ENCODE measurements around the gene NME3.
"Not testable (repeated sequence)": the region's sequence is repeated elsewhere in the genome, so short reads cannot be mapped to it uniquely, and the experiment has no call there.

The NME3 gene

DNA sequence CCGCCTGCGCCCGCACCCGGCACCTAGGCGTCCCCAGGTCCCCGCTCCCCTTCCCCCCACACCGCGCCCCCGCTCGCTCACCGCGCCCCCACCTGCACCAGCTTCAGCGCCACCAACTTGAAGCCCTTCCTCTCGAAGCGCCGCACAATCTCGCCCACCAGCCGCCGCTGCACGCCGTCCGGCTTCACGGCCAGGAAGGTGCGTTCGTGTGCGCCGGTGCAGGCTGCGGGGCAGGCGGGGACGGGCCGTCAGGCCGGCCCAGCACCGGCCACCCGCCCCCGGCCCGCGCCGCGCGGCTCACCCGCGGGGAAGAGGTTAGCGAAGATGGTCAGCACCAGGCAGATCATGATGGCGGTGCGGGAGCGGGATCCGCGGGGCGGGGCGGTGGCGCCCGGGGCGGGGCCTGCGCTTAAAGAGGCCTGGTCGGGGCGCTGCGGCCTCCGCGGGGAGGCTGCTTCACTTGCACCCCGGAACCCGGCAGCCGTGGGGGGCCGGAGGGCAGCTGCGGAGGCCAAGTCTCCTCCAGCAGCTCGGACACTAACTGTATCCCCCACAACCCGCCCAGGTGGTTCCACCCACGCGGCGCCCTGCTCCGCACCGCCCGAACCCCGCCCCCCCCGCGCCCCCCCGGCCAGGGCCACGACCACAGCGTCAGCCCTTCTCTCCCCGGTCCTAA is at the start of gene NME3:
Gene NME3 (minus strand): TSS at position 356 of the 676 bp plus-strand sequence. CDS start 9 bp downstream, at position 347.
- peak; percentile 49 to 75 for DNase-seq

- no peak for DNase-seq
Observed at GRCh38 chr16:1820946-1821290, 49.6 kb upstream of the NME3 start.

- no peak for DNase-seq
Observed at GRCh38 chr16:1820096-1820945, 49.0 kb upstream of the NME3 start.

GRCh38 chr16:1819611-1820010 is 48.3 kb upstream of the NME3 start:
- no peak for DNase-seq

- DNase-seq = no peak
Observed at GRCh38 chr16:1818873-1819525, 47.7 kb upstream of the NME3 start.

GRCh38 chr16:1818204-1818872 is 47.0 kb upstream of the NME3 start:
- DNase-seq = no peak

- DNase-seq = no peak
Observed at GRCh38 chr16:1817716-1818115, 46.4 kb upstream of the NME3 start.

GRCh38 chr16:1817276-1817589 is 45.9 kb upstream of the NME3 start:
- no peak for DNase-seq

- no peak for DNase-seq
Observed at GRCh38 chr16:1816396-1817275, 45.3 kb upstream of the NME3 start.

DNA sequence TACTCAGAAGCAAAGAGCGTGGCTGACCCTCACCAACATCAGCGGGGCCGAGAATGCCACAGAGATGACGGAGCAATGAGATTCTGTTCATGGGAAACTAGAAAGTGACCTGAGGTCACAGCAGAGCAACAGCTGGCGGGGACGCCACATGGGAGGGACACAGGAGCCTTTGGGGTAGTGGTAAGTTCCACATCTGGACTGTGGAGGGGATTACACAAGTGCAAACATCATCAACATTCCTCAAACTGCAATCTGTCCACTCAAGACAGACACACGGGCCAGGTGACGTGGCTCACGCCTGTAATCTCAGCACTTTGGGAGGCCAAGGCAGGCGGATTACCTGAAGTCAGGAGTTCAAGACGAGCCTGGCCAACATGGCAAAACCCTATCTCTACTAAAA is 44.1 kb upstream of the NME3 start:
- DNase-seq = no peak

DNA sequence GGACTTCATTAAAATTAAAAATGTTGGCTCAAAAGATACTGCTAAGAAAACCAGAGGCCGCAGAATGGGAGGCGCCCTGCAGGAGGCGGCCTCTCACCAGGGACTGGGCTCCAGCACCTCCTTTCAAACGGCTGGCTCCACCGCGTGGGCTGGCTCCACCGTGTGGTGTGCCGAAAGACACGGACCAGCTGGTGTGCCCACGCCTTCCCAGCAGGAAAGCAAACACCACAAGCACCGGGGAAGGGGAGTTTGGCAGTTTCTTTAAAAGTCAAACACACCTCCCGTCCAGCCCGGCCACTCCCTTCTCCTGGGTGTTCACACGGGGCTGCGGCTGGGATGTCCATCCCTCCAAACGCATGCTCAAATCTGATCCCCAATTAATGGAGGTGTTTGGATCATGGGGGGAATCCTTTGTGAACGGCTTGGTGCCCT is 41.4 kb upstream of the NME3 start:
- DNase-seq = peak; percentile 56 to 65

DNA sequence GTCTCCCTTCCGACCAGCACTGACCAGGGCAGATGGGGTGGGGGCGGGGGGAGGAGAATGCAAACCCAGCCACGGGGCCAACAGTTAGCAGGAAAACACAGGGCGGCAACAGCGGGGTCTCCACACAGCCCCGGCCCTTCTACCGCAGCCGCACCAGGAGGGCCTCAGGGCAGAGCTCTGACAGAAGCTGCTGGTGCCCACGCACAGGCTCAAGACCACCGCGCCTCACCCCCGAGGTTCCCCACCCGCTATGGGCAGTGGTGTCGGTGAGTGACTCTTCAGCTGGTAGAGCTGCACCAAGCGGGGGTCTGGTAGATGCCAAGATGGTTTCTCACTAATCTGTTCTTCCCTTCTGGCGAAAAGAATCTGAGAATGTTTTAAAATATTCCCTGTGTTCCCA is 39.2 kb upstream of the NME3 start:
- no peak for DNase-seq

- DNase-seq = no peak
Observed at GRCh38 chr16:1810106-1810505, 38.8 kb upstream of the NME3 start.

DNA sequence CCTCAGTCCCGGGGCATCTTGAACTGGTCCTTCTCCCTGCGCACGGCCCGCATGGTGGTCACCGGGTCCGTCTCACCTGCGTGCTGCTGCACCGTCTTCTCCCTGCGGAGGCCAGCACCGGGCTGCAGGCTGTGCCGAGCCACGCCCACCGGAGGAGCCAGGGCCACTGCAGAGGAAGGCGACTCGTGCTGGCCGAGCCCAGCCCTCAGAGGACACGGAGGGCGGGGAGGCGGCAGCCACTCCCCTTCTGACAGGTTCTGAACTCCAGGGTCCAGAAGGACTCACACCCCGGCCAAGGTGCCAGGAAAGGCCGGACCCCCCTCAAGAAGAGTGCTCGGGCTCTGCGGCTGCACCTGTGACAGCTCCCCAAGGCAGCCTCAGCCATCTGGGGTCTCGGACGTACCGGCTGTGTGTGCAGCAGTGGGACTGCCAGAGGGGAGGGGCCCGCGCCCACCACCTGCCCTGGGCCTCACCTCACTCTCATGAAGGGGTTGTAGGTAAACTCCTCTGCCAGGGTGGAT is 38.0 kb upstream of the NME3 start:
- DNase-seq = no peak

- no peak for DNase-seq
Observed at GRCh38 chr16:1808691-1809090, 37.3 kb upstream of the NME3 start.

DNA sequence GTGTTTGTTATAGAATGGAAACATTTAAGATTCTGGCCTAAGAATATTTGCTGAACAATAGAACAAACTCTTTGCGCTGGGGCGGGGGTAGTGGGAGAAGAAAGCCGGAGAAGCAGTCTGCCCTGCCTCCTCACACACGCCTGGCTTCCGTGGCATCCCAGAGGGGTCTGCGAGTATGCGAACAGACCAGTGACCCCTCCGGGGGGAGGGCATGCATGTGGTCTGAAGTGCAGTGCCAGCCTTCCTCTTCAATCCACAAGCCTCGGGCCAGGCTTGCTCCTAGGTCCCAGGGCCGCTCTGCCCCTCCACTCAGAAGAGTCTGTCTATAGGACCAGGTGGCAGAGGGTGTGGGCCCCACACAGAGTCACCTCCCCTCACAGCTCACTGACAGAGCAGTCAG is 36.3 kb upstream of the NME3 start:
- no peak for DNase-seq

- no peak for DNase-seq
Observed at GRCh38 chr16:1800701-1801100, 29.4 kb upstream of the NME3 start.

GRCh38 chr16:1799263-1799662 is 27.9 kb upstream of the NME3 start:
- not testable (repeated sequence) for DNase-seq

DNA sequence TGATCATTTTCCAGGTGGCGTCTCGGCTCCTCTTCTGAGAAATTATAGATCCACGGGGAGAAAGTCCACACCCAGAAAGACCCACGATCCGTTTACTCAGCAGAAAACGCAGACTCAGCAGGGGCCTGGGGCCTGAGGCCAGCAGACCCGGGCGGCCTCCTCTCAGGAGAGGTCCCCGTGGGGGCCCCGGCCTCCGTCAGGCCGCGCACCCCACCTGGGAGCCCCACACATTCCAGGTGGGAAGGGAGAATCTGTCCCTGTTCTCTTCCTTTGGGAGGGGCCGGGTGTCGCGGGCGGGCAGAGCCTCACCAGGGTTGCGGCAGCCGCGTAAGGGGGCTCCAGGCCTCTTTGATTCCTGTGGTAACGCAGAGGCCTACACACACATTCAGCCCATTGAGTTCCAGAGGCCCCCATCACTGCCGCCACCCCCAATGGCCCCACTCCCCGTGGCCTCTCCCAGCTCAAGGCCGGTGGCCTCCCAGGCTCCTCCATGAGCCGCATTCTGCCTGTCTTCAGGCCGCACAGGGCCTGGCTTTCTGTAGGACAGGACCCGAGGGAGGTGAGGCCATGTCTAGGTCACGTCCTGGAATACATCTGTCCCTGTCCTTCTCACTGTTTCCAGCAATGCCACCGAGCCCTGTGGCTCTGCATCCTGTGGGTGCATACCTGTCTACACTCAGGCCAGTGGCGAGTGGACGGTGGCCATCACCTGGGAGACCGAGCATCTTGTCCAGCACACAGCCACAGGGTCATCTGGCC is 23.7 kb upstream of the NME3 start:
- DNase-seq = no peak

DNA sequence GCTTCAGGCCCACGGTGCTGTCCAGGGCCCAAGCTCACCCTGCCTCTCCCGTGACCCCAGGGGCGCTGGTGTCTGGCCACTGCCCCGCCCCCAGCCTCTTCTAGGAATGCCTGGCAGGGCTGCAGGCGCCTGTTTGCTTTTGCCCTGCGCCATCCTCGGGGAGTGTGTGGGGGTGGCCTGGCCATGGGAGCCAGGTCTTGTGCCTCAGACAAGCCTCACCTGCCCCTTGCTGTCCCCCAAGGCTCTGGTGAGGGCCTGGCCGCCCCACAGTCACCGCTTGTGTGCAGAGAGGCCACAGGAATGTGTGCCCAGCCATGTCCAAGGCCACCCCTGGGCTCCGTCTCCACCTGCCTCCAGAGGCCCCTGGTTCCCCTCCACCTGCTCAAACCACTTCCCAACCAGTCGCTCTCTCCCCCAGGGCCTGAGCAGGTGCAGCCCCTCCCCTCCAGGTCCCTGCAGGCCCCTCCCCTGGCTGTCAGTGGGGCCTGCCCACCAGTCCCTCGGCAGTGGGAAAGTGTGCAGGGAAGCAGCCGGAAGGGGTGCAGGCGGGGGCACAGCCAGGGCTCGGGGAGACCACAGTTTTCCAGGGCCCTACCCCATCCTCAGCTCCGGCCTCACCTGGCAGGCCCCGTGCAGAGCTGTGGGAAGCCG is 23.0 kb upstream of the NME3 start:
- DNase-seq = peak in 1 of 2 experiments; percentile 37
